ENCODE results near the gene SAMD1.

Gene SAMD1

GRCh38 chr19:14090509-14091080, at the start of gene SAMD1:
Gene SAMD1, minus strand, starts transcription at chr19:14090751.
- peak; percentile 59 to 84 for DNase-seq

- DNase-seq = no peak
Observed at GRCh38 chr19:14139944-14140343, 49.4 kb upstream of the SAMD1 start.

DNA sequence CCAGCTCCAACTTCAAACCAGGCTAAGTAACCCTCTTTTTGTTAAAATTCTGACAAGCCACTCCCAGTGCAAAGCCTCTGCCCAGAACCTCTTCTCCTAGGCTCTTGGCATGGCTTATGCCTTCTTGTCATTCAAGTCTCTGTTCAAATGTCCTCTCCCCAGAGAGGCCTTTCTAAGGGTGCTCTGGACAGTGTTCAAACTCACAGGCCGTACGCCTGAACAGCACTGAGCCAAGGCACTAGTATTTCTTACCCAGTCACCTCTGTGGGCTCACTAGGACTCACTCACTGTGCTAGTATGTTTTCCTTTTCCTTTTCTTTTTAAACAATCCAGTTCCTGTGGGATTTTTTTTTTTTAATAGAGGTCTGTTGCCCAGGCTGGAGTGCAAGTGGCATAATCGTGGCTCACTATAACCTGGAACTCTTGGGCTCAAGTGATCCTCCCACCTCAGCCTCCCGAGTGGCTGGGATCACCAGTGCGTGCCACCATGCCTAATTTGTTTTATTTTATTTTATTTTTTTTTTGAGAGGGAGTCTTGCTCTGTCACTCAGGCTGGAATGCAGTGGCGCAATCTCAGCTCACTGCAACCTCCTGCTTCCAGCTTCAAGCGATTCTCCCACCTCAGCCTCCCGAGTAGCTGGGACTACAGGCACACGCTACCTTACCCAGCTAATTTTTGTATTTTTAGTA, 48.2 kb upstream of the SAMD1 start:
- DNase-seq = no peak

- peak; percentile 100 for DNase-seq
Observed at GRCh38 chr19:14136509-14137281, 46.1 kb upstream of the SAMD1 start, which contains the start of gene ASF1B. Gene ASF1B, minus strand, starts transcription at chr19:14136589. Its CDS starts 133 bp downstream, at chr19:14136456.

DNA sequence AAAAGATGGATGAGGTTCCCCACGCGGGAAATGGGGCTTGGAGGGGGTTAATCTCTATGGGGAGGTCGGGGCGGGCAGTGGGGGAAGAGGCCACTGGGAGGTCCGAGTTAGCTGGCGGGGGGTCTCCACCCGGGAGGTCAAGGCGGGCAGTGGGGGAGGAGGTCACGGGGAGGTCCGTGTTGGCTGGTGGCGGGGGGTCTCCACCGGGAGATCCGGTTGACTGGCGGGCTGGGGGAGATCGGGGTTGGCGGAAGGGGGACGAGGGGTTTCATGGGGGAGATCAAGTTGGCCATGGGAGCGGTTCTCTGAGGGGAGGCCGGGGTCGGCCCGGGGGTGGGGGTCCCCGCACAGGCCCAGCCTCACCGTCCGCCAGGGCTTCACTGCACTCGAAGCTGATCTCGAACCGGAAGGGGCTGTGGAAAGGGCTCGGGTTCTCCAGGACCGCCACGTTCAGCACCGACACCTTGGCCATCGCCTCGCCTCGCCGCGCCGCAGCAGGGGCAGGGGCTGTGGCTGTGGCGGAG, 45.5 kb upstream of the SAMD1 start:
- no peak for DNase-seq

- DNase-seq = no peak
Observed at GRCh38 chr19:14135355-14135754, 44.8 kb upstream of the SAMD1 start.

GRCh38 chr19:14127929-14128509, 37.5 kb upstream of the SAMD1 start:
- DNase-seq = no peak

- no peak for DNase-seq
Observed at GRCh38 chr19:14127176-14127575, 36.6 kb upstream of the SAMD1 start.

- DNase-seq = no peak
Observed at GRCh38 chr19:14122924-14123323, 32.4 kb upstream of the SAMD1 start.

DNA sequence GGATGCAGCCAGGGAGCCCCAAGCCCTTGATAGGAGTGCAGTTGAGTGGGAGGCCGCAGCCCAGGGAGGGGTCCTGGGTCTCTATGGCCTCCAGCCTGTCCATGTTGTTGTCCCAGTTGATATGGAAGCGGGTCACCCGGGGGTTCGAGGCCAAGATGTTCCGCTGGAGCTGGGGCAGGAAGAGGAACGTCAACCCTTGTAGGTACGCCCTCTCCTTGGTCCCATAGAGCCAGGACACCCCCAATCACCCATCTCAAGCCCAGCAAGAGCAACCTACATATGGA, 29.9 kb upstream of the SAMD1 start:
- no peak for DNase-seq

GRCh38 chr19:14119644-14120496, 29.3 kb upstream of the SAMD1 start:
- DNase-seq = no peak

DNA sequence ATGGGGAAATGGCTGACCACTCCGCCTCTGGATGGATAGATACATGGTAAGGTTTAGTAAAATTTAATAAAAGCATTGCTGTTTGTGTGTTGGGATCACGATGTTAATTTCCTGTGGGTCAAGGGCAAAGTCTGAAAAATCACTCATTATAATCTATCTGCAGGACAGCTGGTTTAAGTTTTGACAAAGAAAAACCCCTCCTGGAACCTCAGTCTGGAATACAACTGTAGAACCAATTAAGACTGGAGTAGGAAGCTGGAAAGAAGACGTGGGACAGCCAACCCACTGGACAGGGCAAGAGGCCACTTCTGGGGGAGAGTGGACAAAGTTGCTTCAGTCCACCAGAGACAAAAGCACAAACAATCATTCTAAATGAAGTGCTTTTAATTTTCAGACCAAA, 28.6 kb upstream of the SAMD1 start:
- DNase-seq = no peak

DNA sequence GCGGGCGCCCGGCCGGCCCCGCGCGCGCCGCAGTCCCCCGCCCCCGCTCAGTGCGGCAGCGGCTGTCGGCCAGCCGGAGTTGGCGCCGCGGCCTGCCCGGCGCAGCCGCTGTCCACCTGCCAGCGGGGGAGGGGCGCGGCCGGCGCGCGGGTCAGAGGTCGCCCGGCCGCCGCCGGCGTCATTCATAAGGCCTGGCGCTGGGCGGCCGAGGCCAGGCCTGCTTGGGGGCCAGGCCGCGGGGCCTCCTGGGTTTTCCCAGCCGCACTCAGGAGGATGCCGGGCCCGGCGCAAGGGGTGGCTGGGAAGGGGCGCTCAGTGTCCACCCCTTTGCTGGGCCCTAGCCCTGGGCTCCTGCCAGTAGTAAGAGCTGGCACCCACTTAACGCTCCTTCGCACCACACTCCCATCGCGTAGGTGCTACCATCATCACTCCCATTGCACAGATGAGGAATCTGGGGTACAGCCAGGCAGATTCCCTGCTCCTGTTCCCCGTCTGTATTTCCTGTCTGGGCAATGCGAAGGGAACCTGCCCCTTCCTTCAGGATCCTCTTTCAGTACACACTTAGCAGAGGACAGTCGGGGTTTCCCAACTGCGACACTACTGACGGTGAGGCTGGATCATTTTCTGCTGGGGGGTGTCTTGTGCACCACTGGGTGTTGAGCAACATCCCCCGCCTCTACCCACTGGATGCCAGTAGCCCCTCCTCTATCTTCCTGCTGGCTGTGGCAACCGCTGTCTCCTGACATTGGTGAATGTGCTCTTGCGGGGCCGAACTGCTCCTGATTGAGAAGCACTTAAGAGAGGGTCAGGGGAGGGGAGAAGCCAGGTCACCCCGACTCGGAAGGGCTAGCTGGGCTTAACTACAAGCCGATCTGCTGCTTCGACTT, 27.9 kb upstream of the SAMD1 start:
- DNase-seq = peak in 1 of 2 experiments; percentile 41

GRCh38 chr19:14117668-14118164, 27.2 kb upstream of the SAMD1 start, which contains the start of gene PRKACA:
Gene PRKACA, minus strand, starts transcription at chr19:14117762. Its CDS starts 215 bp downstream, at chr19:14117547.
- DNase-seq = peak; percentile 94 to 96

- no peak for DNase-seq
Observed at GRCh38 chr19:14116918-14117578, 26.5 kb upstream of the SAMD1 start.

- no peak for DNase-seq
Observed at GRCh38 chr19:14116525-14116917, 26.0 kb upstream of the SAMD1 start.

DNA sequence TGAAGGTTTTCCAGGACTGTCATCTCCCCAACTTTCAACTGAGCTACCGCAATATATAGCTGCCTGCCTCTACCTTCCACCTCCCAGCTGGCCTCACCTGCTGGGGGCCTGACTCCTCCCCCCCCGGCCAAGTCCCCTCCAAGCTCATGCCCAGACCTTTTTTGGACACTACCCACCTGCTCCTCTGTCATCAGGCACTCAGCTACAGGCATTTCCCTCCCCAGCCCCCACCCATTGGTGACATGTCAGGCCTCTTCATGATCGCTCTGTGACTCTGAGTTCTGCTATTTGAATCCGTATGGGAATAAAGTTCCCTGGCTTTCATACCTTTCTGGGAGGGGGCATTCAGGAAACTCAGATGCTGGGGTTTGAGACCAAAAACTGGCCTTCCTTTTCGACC, 25.2 kb upstream of the SAMD1 start:
- no peak for DNase-seq

- no peak for DNase-seq
Observed at GRCh38 chr19:14114854-14115253, 24.3 kb upstream of the SAMD1 start.

DNA sequence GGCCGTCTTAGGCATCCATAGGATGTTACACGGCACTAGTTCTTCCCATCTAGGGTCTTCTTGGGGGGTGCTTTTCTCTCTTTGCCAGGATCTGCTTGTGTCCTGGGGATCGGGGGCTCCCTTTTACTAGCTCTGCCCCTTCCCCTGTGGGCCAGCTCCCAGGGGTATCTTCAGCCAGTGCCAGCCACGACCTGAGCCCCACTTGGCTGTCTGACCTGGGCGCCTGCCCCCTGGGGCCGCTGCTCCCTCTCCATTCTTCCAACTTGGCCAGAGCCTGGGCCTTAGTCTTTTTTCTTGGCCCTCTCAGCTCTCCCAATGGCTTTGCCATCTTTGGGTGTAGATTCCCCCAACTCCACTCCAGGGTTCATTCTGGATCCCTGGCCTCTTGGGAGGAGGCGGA, 23.9 kb upstream of the SAMD1 start:
- no peak for DNase-seq

- no peak for DNase-seq
Observed at GRCh38 chr19:14113762-14114414, 23.3 kb upstream of the SAMD1 start.

Measured in SW 1271 (cell line).